Nephron (organoid): ENCODE data around the gene DEFB125.
"Not testable (repeated sequence)": the region's sequence is repeated elsewhere in the genome, so short reads cannot be mapped to it uniquely, and the experiment has no call there.

Experiments used
- H3K27ac Mint-ChIP-seq, 3 experiments: 2 replicates each; pipeline ENCODE4 v1.8.0; 2020; ENCODE audit warnings: mixed read lengths in 3 of 3, mild to moderate bottlenecking in 2 of 3, moderate library complexity in 1 of 3
- H3K27me3 Mint-ChIP-seq: 2 replicates; pipeline ENCODE4 v1.8.0; 2021; ENCODE audit warnings: low read depth, mild to moderate bottlenecking, moderate library complexity, mixed read lengths
- H3K36me3 Mint-ChIP-seq: 2 replicates; pipeline ENCODE4 v1.8.0; 2020; ENCODE audit warnings: low read depth, mixed read lengths
- H3K4me1 Mint-ChIP-seq: 2 replicates; pipeline ENCODE4 v1.8.0; 2020; ENCODE audit warnings: mixed read lengths
- H3K4me3 Mint-ChIP-seq, 3 experiments: 2 replicates each; pipeline ENCODE4 v1.8.0; 2020; ENCODE audit warnings: mild to moderate bottlenecking in 3 of 3, mixed read lengths in 3 of 3, moderate library complexity in 2 of 3
- H3K9me3 Mint-ChIP-seq: 2 replicates; pipeline ENCODE4 v1.8.0; 2020; ENCODE audit warnings: mixed read lengths
- TF ChIP-seq, protein P1 (sequence below), 3 experiments: fragments of 200-600 bp; sonication (generic); IDR thresholded peaks; one replicate each; pipeline ENCODE4 v1.5.0; 2021; ENCODE audit warnings: antibody characterized with exemption in 3 of 3; ENCODE audit not compliant: unreplicated experiment in 3 of 3

DEFB125 gene

DNA sequence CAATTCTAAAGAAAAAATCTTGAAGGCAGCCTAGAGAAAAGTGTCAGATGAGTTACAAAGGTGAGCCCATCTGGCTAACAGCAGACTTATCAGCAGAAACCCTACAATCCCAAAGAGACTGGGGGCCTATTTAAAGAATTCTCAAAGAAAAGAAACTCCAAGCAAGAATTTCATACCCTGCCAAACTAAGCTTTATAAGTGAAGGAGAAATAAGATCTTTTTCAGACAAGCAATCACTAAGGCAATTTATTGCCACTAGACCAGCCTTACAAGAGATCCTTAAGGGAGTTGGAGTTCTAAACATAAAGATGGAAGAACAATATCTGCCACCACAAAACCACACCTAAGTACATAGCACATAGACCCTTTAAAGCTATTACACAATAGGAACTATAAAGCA lies 30.0 kb downstream of the DEFB125 start:
- Mint-ChIP-seq H3K9me3 (peaks cover 21% of the 10 kb centered on the region), H3K27me3 (peaks cover 46% of the 10 kb centered on the region), H3K36me3 (no peaks in the 10 kb centered on the region), H3K27ac (no peak overlapping the region), H3K4me1 (no peaks in the 10 kb centered on the region), H3K4me3 (no peak overlapping the region)
- TF ChIP-seq, protein P1, sequence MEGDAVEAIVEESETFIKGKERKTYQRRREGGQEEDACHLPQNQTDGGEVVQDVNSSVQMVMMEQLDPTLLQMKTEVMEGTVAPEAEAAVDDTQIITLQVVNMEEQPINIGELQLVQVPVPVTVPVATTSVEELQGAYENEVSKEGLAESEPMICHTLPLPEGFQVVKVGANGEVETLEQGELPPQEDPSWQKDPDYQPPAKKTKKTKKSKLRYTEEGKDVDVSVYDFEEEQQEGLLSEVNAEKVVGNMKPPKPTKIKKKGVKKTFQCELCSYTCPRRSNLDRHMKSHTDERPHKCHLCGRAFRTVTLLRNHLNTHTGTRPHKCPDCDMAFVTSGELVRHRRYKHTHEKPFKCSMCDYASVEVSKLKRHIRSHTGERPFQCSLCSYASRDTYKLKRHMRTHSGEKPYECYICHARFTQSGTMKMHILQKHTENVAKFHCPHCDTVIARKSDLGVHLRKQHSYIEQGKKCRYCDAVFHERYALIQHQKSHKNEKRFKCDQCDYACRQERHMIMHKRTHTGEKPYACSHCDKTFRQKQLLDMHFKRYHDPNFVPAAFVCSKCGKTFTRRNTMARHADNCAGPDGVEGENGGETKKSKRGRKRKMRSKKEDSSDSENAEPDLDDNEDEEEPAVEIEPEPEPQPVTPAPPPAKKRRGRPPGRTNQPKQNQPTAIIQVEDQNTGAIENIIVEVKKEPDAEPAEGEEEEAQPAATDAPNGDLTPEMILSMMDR (IDR thresholded peaks at IDR 0.05; ENCODE audit: unreplicated experiment in 3 of 3): no peak

DNA sequence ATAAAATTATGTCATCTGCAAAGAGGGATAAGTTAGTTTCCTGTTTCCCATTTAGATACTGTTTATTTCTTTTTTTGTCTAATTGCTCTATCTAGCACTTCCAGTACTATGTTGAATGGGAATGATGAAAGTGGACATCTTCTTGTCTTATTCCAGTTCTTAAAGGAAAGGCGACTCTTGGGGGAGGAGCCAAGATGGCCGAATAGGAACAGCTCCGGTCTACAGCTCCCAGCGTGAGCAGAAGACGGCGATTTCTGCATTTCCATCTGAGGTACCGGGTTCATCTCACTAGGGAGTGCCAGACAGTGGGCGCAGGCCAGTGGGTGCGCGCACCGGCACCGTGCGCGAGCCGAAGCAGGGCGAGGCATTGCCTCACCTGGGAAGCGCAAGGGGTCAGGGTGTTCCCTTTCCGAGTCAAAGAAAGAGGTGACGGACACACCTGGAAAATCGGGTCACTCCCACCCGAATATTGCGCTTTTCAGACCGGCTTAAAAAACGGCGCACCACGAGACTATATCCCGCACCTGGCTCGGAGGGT lies 42.4 kb downstream of the DEFB125 start:
- H3K27me3 Mint-ChIP-seq: peaks cover 15% of the 10 kb centered on the region
- not testable (repeated sequence) for H3K4me1 Mint-ChIP-seq, H3K27ac Mint-ChIP-seq, H3K4me3 Mint-ChIP-seq, H3K36me3 Mint-ChIP-seq, H3K9me3 Mint-ChIP-seq

DNA sequence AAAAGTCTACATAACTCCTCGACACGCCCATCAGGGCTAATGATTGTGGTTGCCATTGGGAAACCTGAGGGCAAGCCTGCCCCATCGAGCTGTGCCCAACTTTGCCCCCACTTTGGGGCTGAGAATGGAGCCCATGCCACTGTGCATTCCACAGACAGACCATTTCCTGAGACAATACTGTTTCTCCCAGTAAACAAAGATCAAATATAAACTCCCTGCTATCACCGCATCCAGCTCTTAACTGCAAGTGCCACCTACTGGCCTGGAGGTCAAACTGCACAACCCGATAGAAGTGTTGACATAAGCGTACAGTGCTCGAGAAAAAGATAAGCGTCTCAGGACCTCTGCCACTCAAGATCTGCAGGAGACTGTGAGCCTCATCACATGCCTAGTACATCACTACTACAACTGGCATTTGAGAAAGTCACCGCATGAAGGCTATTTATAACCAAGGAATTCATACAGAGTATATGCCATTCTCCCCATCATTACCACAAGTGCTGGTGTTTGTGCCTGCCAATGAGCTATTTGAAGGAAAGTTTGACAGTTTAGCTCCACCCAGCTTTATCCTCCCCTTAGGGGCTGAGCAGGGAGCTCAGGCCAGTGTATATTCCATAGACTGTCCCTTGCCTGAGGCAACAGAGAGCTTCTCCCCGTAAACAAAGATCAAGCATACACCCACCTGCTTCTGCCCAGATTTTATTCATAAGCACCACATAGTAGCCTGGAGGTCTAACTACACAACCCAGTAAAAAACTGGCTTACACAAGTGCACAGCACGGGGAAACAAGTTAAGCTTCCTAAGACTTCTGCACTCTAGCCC lies 50.4 kb downstream of the DEFB125 start:
- peaks cover 10% of the 10 kb centered on the region for H3K9me3 Mint-ChIP-seq

DNA sequence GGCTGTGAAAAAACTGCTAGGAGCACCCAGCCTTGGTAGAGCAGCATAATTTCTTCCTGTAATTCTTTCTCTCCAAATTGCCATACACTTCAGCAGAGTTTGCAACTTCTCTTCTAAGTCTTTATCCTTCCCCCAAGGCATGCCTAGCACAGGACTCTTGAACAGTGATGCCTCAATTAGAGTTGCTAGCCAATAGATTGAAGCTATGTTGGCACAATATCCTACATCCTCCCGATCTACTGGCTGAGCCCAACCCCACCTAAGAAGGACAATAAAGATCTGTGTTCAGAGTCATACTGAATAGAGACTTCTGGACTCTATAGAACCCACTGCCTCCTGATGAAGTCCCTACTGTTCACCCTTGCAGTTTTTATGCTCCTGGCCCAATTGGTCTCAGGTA lies 54.8 kb downstream of the DEFB125 start, which contains the start of gene DEFB126:
DEFB126 (plus strand) TSS at position 301 of the 400 bp plus-strand sequence; CDS start at position 340, 39 bp downstream.
- H3K27ac Mint-ChIP-seq: no peak within 1 kb of the TSS
- TF ChIP-seq, protein P1 (IDR thresholded peaks at IDR 0.05; ENCODE audit: unreplicated experiment in 3 of 3): no peak
- no peaks in the 10 kb centered on the region for H3K4me1 Mint-ChIP-seq
- H3K9me3 Mint-ChIP-seq: peaks cover 2% of the 10 kb centered on the region
- H3K4me3 Mint-ChIP-seq: no peak within 1 kb of the TSS
- no peaks in the 10 kb centered on the region for H3K36me3 Mint-ChIP-seq
- H3K27me3 Mint-ChIP-seq: peaks cover 71% of the 10 kb centered on the region

More for the DNA sequence above, 50.4 kb downstream of the DEFB125 start:
- no peaks in the 10 kb centered on the region for H3K4me1 Mint-ChIP-seq
- no peak overlapping the region for H3K27ac Mint-ChIP-seq
- H3K4me3 Mint-ChIP-seq: no peak overlapping the region
- TF ChIP-seq, protein P1 (IDR thresholded peaks at IDR 0.05; ENCODE audit: unreplicated experiment in 3 of 3): no peak
- H3K27me3 Mint-ChIP-seq: peaks cover 33% of the 10 kb centered on the region
- no peaks in the 10 kb centered on the region for H3K36me3 Mint-ChIP-seq

DNA sequence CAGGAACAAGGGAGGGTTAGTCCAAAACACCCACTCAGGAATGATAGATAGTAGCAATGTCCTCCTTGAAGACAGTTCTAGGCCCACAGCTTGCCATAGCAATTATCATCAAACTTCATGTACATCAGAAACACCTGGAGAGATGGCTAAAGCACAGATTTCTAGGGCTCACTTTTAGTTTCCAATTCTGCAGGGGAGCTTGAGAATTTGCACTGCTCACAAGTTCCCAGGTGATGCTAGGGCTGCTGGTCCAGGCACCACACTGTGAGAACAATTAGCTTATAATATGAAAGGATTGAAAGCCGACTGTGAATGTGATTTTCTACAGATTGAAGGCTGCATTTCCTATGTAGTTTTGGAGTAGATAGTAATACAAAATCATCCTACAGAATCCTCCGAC lies 58.4 kb downstream of the DEFB125 start:
- no peaks in the 10 kb centered on the region for H3K36me3 Mint-ChIP-seq
- H3K4me1 Mint-ChIP-seq: no peaks in the 10 kb centered on the region
- no peaks in the 10 kb centered on the region for H3K9me3 Mint-ChIP-seq
- no peak overlapping the region for H3K27ac Mint-ChIP-seq
- peaks cover 80% of the 10 kb centered on the region for H3K27me3 Mint-ChIP-seq
- no peak overlapping the region for H3K4me3 Mint-ChIP-seq
- TF ChIP-seq, protein P1 (IDR thresholded peaks at IDR 0.05; ENCODE audit: unreplicated experiment in 3 of 3): no peak
